Sigmoid colon (tissue), 7 donors: ENCODE measurements around the gene UNC80. TPM values are rescaled to one million over a fixed set of nuclear protein-coding genes. Genes with fewer than 3 reads are reported as not detected.
A peak's percentile ranks its signal among the peaks of the same experiment; 100 is the strongest.

Experiments used
- DNase-seq: peaks from one replicate; pipeline ENCODE4 v3.0.0-alpha.2; 2019
- H3K27ac ChIP-seq, 4 donors: fragments of 200-600 bp; sonication (generic); one replicate each; pipeline ENCODE4 v1.5.1; 2016 to 2019; ENCODE audit warnings: mild to moderate bottlenecking in 1 of 4
- H3K27me3 ChIP-seq, 3 donors: fragments of 200-600 bp; sonication (generic); one replicate each; pipeline ENCODE4 v1.5.1; 2019; ENCODE audit warnings: mild to moderate bottlenecking in 1 of 3
- H3K36me3 ChIP-seq, 4 donors: fragments of 200-600 bp; sonication (generic); one replicate each; pipeline ENCODE4 v1.5.1; 2016 to 2019
- H3K4me1 ChIP-seq, 4 donors: fragments of 200-600 bp; sonication (generic); one replicate each; pipeline ENCODE4 v1.5.1; 2017 to 2019
- H3K4me3 ChIP-seq, 4 donors: fragments of 200-600 bp; sonication (generic); one replicate each; pipeline ENCODE4 v1.5.1; 2017 to 2019; ENCODE audit warnings: mild to moderate bottlenecking in 2 of 4, moderate library complexity in 1 of 4
- H3K9me3 ChIP-seq, 4 donors: fragments of 200-600 bp in 3 of 4; sonication (generic) in 3 of 4; one replicate each; pipeline versions ENCODE4 v1.5.1 to v1.6.1; 2013 to 2019
- EP300 ChIP-seq, 4 donors: sonication (generic); formaldehyde crosslinking; IDR thresholded peaks; one replicate each; pipeline ENCODE4 v1.6.1; 2017; ENCODE audit warnings: antibody characterized with exemption in 4 of 4
- POLR2A ChIP-seq, 2 donors: fragments of 450-650 bp; IDR thresholded peaks; one replicate each; pipeline ENCODE4 v1.6.1; 2016; ENCODE audit warnings: antibody characterized with exemption in 2 of 2, mild to moderate bottlenecking in 2 of 2, moderate library complexity in 2 of 2
- POLR2AphosphoS5 ChIP-seq, 4 donors: sonication (generic); formaldehyde crosslinking; IDR thresholded peaks; one replicate each; pipeline ENCODE4 v1.6.1; 2017; ENCODE audit warnings: antibody characterized with exemption in 4 of 4
- WGBS, 2 donors: extraction: QIAGEN DNeasy Blood & Tissue Kit; methylation state at CpG; one replicate each; pipeline ENCODE4 v1.1.7; 2013; 5-methylcytosine and 5-hydroxymethylcytosine counted together
- intact Hi-C: fragments of 100-400 bp; cut with DNase I; formaldehyde crosslinking; loops from one replicate; pipeline ENCODE4 v1.15.1; 2023
- polyA plus RNA-seq, 3 donors: library from polyadenylated mRNA; stranded (reverse); fragments of 200-250 nt; gene quantifications; one replicate each; pipeline ENCODE4 v1.2.3, GENCODE V29; 2013
- total RNA-seq, 4 donors: library from RNA; depleted of rRNA; stranded (reverse); fragments of >200 nt; gene quantifications; one replicate each; pipeline ENCODE4 v1.1.0, GENCODE V29; 2016
- TF ChIP-seq, protein P1 (sequence below), 4 experiments: fragments of 450-650 bp in 3 of 4; fragments of 200-600 bp in 1 of 4; IDR thresholded peaks; one replicate each; pipeline ENCODE4 v1.5.1; 2016 to 2019; ENCODE audit warnings: antibody characterized with exemption in 4 of 4, mild to moderate bottlenecking in 3 of 4, moderate library complexity in 2 of 4
- donor health status: healthy with polysubstance abuse.
- donor health status: Bipolar disorder and iron deficiency.
- donor health status: healthy.

UNC80 gene
- total and polyA plus RNA-seq, 7 donors = 0.26 to 2.4 (median 0.83) TPM; not detected in 2

DNA sequence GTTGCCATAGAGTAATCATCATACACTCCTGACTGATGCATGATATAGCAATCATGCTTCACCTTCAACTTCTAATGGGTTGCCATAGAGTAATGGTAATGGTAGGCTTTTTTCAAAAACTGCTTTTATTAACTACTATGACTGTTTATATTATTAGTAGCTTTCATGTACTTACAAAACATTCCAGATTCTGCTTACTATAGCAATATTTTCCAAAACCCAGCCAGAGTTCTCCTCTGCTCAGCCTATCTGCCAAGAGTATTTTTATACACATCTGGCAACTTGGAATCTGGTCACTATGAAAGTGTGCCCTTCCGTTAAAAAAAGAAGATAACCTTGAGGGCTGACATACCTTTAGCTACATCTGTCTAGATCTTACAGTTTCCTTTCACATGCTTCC, 5.0 kb upstream of the UNC80 start:
- H3K4me3 ChIP-seq = no peak overlapping the region
- 82 to 85% methylated on average over 1 of the region's 1 CpG for WGBS, 2 donors
- no peaks in the 10 kb centered on the region for H3K9me3 ChIP-seq
- peaks cover 0 to 16% (median 15%) of the 10 kb centered on the region in 3 donors for H3K27me3 ChIP-seq
- intact Hi-C loops = no loop called here
- DNase-seq = no peak
- TF ChIP-seq, protein P1, sequence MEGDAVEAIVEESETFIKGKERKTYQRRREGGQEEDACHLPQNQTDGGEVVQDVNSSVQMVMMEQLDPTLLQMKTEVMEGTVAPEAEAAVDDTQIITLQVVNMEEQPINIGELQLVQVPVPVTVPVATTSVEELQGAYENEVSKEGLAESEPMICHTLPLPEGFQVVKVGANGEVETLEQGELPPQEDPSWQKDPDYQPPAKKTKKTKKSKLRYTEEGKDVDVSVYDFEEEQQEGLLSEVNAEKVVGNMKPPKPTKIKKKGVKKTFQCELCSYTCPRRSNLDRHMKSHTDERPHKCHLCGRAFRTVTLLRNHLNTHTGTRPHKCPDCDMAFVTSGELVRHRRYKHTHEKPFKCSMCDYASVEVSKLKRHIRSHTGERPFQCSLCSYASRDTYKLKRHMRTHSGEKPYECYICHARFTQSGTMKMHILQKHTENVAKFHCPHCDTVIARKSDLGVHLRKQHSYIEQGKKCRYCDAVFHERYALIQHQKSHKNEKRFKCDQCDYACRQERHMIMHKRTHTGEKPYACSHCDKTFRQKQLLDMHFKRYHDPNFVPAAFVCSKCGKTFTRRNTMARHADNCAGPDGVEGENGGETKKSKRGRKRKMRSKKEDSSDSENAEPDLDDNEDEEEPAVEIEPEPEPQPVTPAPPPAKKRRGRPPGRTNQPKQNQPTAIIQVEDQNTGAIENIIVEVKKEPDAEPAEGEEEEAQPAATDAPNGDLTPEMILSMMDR (IDR thresholded peaks at IDR 0.05) = no peak
- TF ChIP-seq EP300 (IDR thresholded peaks at IDR 0.05) (no peak), POLR2A (IDR thresholded peaks at IDR 0.05) (no peak), POLR2AphosphoS5 (IDR thresholded peaks at IDR 0.05) (no peak)
- no peaks in the 10 kb centered on the region for H3K36me3 ChIP-seq
- peaks cover 0 to 5% (median 5%) of the 10 kb centered on the region in 4 donors for H3K4me1 ChIP-seq
- H3K27ac ChIP-seq = no peak overlapping the region

- DNase-seq = no peak
- TF ChIP-seq, protein P1 (IDR thresholded peaks at IDR 0.05) = no peak
- no peak for TF ChIP-seq EP300 (IDR thresholded peaks at IDR 0.05)
- TF ChIP-seq POLR2AphosphoS5 (IDR thresholded peaks at IDR 0.05) = no peak
- TF ChIP-seq POLR2A (IDR thresholded peaks at IDR 0.05) = no peak
- intact Hi-C loops = no loop called here
- Histone ChIP-seq H3K4me3 (no peak overlapping the region), H3K27ac (no peak overlapping the region), H3K9me3 (no peaks in the 10 kb centered on the region), H3K4me1 (peaks cover 0 to 11% (median 7%) of the 10 kb centered on the region in 4 donors), H3K27me3 (peaks cover 0 to 23% (median 17%) of the 10 kb centered on the region in 3 donors), H3K36me3 (no peaks in the 10 kb centered on the region)
- 49 to 58% methylated on average over 2 of the region's 2 CpGs for WGBS, 2 donors
Observed at GRCh38 chr2:209767316-209767715, 4.3 kb upstream of the UNC80 start.

DNA sequence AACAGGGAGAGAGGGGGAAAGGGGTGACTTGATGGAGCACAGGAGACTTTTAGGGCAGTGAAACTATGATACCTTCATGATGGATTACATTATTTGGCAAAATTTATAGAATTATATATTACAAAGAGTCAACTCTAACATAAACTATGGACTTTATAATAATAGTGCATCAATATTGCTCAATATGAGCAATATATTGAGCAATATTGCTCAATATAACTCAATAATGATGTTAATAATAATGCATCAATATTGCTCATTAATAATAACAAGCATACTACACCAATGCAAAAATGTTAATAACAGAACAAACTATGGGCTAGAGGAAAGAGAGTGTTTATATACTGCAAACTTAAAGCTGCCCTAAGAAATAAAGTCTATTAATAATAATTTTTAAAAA, 3.1 kb upstream of the UNC80 start:
- H3K4me1 ChIP-seq = peaks cover 0 to 11% (median 7%) of the 10 kb centered on the region in 4 donors
- intact Hi-C loops = no loop called here
- no peaks in the 10 kb centered on the region for H3K9me3 ChIP-seq
- DNase-seq = no peak
- peaks cover 0 to 34% (median 17%) of the 10 kb centered on the region in 3 donors for H3K27me3 ChIP-seq
- no peak overlapping the region for H3K4me3 ChIP-seq
- no peaks in the 10 kb centered on the region for H3K36me3 ChIP-seq
- no peak overlapping the region for H3K27ac ChIP-seq
- no peak for TF ChIP-seq POLR2AphosphoS5 (IDR thresholded peaks at IDR 0.05)
- TF ChIP-seq POLR2A (IDR thresholded peaks at IDR 0.05) = no peak
- TF ChIP-seq, protein P1 (IDR thresholded peaks at IDR 0.05) = no peak
- TF ChIP-seq EP300 (IDR thresholded peaks at IDR 0.05) = no peak

DNA sequence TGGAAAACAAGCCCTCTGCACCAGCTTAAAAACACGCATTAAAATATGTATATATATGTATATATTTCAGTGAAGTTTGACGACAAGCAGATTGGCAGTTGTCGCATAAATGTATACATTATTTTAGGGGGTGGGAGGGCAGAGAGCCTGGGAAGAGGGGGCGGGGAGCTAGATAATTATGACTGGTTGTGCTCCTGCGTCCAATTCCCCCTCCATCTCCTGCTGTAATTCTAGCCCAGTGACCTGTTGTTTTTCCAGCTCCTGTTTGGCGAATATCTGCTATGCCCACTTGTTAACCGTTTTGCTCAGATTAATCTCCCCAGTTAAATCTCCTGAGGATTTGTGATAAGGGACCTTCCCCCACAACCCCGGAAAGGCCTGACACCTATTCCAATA, 656 bp downstream of the UNC80 start:
- Histone ChIP-seq H3K27me3 (peaks cover 0 to 44% (median 17%) of the 10 kb centered on the region in 3 donors), H3K36me3 (no peaks in the 10 kb centered on the region), H3K27ac (no peak overlapping the region), H3K9me3 (no peaks in the 10 kb centered on the region), H3K4me3 (peak overlapping the region in 1 of 4 donors; percentile 27), H3K4me1 (peaks cover 0 to 11% (median 7%) of the 10 kb centered on the region in 4 donors)
- intact Hi-C loops = no loop called here
- 14 to 24% methylated on average over 8 of the region's 8 CpGs for WGBS, 2 donors
- no peak for TF ChIP-seq EP300 (IDR thresholded peaks at IDR 0.05)
- no peak for TF ChIP-seq POLR2A (IDR thresholded peaks at IDR 0.05)
- TF ChIP-seq POLR2AphosphoS5 (IDR thresholded peaks at IDR 0.05) = no peak
- TF ChIP-seq, protein P1 (IDR thresholded peaks at IDR 0.05) = no peak
- no peak for DNase-seq

- TF ChIP-seq POLR2AphosphoS5 (IDR thresholded peaks at IDR 0.05) (no peak), POLR2A (IDR thresholded peaks at IDR 0.05) (no peak), EP300 (IDR thresholded peaks at IDR 0.05) (no peak)
- TF ChIP-seq, protein P1 (IDR thresholded peaks at IDR 0.05) = no peak
- Histone ChIP-seq H3K4me1 (peaks cover 0 to 11% (median 7%) of the 10 kb centered on the region in 4 donors), H3K36me3 (no peaks in the 10 kb centered on the region), H3K27me3 (peaks cover 0 to 44% (median 17%) of the 10 kb centered on the region in 3 donors), H3K27ac (no peak overlapping the region), H3K4me3 (no peak overlapping the region), H3K9me3 (no peaks in the 10 kb centered on the region)
- no peak for DNase-seq
- intact Hi-C loops = no loop called here
- 7 to 16% methylated on average over 3 of the region's 3 CpGs for WGBS, 2 donors
Observed at GRCh38 chr2:209773377-209773776, 1.7 kb downstream of the UNC80 start.
